ENCODE data around the gene FRY.

- no peak for TF ChIP-seq MTA3 (IDR thresholded peaks at IDR 0.05; ENCODE audit: borderline replicate concordance, low read length)
- TF ChIP-seq RCOR1 (conservative IDR thresholded peaks at IDR 0.05; ENCODE audit: low read depth, low read length) = no peak
- no peak for TF ChIP-seq CREM (IDR thresholded peaks at IDR 0.05; ENCODE audit: low read depth)
- no peak for TF ChIP-seq POLR2AphosphoS5 (IDR thresholded peaks at IDR 0.05; ENCODE audit: low read length)
- TF ChIP-seq ELK1 (IDR thresholded peaks at IDR 0.05; ENCODE audit: low read depth, low read length) = no peak
- no peak for TF ChIP-seq TAF1 (IDR thresholded peaks at IDR 0.05; ENCODE audit: borderline replicate concordance, low read depth, low read length)
- no peak for TF ChIP-seq ETV6 (conservative IDR thresholded peaks at IDR 0.05 in 1 of 2, IDR thresholded peaks at IDR 0.05 in 1 of 2; ENCODE audit: borderline replicate concordance in 1 of 2, low read depth in 1 of 2)
- no peak for TF ChIP-seq YY1 (IDR thresholded peaks at IDR 0.05; ENCODE audit: low read depth, low read length)
- TF ChIP-seq CTCF (IDR thresholded peaks at IDR 0.05 in 2 of 3, conservative IDR thresholded peaks at IDR 0.05 in 1 of 3; ENCODE audit: control insufficient read depth in 2 of 3, extremely low read depth in 1 of 3, insufficient read depth in 1 of 3, low read depth in 3 of 3, low read length in 3 of 3) = no peak
- TF ChIP-seq MXI1 (IDR thresholded peaks at IDR 0.05; ENCODE audit: low read depth, low read length) = no peak
Measured at GRCh38 chr13:32232263-32232662, 200.7 kb downstream of the FRY start.
